HG03139 (cell line): ENCODE measurements around the gene FBXO21.
"Not testable (repeated sequence)": the region's sequence is repeated elsewhere in the genome, so short reads cannot be mapped to it uniquely, and the experiment has no call there.

Experiments
- ATAC-seq: cut with Tn5 transposase; IDR thresholded peaks from one replicate; pipeline ENCODE4 v1.9.1; 2021; ENCODE audit not compliant: unreplicated experiment

FBXO21 gene, protein sequence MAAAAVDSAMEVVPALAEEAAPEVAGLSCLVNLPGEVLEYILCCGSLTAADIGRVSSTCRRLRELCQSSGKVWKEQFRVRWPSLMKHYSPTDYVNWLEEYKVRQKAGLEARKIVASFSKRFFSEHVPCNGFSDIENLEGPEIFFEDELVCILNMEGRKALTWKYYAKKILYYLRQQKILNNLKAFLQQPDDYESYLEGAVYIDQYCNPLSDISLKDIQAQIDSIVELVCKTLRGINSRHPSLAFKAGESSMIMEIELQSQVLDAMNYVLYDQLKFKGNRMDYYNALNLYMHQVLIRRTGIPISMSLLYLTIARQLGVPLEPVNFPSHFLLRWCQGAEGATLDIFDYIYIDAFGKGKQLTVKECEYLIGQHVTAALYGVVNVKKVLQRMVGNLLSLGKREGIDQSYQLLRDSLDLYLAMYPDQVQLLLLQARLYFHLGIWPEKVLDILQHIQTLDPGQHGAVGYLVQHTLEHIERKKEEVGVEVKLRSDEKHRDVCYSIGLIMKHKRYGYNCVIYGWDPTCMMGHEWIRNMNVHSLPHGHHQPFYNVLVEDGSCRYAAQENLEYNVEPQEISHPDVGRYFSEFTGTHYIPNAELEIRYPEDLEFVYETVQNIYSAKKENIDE

DNA sequence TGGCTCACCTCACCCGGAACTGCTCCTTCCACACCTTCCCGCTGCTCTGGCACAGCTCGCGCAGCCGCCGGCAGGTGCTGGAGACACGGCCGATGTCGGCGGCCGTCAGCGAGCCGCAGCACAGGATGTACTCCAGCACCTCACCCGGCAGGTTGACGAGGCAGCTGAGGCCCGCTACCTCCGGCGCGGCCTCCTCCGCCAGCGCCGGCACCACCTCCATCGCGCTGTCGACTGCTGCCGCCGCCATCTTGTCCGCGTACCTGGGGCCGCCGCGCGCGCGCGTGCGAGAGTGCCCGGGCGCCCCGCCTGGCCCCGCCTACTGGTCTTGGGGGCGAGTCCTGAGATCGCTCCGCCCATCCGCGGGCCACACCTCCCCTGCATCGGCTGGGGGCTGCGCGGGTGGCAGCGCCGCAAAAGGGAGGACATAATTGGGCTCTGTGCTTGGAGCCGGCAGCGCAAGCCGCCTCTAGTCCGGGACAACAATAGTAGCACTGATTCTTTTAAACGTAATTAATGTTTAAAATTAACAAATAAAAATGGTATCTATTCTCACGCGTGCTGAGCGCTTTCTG is at the start of gene FBXO21:
FBXO21 (minus strand) TSS at position 261 of the 572 bp plus-strand sequence; CDS start at position 247, 14 bp downstream.
- ATAC-seq: peak; percentile 90

DNA sequence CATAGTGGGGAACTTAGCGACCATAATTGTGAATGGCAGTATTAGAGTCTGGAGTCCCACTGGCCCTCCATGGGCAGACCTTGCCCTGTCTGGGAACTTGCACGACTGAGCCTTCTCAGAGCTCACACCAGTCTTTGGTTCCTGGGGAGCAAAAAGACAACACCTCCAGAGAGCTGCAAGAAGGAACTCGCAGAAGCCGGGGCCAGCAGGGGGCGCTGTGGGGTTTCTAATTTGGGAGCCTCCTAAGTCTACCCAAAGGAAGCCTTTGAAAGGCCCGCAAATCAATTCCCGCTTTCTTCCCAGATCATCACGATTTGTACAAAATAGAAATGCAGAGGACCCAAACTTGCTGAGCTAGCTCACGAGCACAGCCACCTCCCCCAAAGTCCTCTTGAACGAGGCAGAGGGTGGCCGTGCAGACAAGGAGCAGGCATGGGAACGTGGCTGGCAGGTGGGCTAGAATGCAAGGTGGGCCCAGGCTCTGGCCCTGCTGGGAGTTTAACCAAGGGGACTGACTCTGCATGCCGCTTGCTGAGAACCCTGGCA is 46.3 kb upstream of the FBXO21 start:
- ATAC-seq: no peak

DNA sequence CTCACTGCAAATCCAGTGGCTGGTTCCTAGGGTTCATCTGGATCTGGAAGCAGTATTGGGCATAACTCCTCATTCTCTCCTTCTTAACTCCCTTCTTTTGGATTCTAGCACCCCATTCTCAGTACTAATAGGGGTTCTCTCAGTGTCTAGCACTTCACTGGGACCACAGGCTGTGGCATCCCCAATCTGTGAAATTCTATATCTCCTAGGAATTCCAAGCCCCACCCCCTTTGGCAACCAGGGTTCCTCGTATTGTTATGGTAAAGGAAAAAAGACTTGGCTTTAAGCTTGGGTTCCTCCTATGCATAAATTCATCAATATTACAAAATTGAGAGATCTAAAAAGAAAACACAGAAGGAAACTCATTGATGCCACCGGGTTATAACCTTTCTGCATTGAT is 45.0 kb upstream of the FBXO21 start:
- no peak for ATAC-seq

DNA sequence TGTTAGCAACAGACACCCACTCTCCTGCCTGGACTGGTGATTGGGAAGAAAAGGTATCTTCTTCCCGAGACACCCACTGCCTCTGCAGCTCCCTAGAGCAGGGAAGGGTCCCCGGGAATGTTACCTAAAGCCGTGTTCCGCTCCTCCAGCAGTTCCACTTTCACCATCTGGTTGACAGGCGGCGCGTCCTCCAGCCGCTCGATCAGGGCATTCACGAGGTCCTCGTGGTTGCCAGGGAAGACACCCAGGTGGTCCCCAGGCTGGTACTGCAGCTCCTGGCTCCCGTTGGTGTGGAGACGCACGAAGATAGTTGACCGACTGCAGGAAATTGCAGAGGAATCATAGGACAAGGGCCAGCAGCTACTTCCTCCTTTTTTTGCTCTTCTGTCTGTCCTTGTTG is 44.2 kb upstream of the FBXO21 start:
- no peak for ATAC-seq

DNA sequence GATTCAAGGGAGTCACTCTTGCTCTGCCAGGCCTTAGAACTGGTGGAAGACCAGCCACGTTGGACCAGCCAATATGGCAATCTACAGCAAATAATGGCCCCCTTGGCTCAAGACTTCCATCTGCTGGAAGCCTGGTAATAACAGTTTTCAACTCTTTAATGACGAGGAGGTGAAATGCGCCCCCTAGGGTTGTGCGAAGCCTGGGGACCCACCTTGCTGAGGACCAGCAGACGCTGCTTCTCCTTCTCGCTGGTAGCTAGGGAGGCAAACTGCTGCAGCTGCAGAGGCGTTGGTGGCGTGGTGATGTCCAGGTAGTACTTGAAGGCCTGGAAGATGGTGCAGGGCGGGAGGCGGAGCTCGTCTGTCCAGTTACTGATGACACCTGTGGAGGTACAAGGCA is 41.5 kb upstream of the FBXO21 start:
- ATAC-seq: no peak

DNA sequence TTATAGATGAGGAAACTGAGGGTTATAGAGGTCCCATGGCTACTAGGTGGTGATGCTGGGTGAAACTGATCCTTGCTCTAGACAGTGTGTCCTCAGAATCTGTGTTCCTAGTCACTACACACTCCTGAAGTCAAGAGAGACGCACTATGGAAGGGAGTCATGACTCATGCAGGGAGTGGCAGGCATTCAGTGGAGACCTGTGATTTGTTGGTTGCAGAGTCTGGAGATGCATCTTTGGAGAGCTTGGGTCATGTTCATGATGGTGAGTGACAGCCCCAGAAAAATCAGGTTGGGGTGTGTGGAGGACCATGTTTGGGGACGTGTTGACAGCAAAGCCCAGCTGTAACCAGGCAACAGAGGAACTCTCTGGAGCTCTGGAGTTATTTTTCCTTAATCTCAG is 38.0 kb upstream of the FBXO21 start:
- no peak for ATAC-seq

DNA sequence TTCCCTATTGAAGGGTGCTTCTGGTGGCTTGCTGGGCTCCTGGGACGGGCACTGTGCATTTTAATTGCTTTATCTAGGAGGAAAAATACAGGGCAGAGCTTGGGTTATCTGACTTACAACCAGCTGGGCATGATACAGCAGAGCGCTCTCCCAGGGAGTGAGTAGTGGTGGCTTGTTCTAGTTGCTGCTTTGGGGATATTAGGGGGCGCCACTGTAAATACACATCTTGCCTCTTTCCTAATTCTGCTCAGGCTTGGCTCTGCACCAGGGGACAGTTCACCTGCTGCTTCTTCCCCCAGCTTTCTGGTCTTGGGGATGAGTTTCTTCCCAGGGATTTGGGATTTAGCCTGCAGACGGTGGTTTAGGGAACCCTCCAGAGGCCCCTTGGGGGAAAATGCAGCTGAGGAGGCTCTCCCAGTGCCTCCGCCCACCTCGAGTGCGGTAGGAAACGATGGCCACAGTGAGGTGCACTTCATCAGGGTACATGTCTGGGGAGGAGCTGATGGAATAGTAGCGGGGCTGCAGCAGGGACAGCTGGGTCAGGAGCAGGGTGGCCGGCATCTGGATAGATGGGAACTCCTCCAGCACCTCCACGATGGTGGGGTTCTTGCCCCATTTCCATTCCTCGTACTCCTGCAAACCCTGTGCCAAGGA is 36.9 kb upstream of the FBXO21 start:
- no peak for ATAC-seq

DNA sequence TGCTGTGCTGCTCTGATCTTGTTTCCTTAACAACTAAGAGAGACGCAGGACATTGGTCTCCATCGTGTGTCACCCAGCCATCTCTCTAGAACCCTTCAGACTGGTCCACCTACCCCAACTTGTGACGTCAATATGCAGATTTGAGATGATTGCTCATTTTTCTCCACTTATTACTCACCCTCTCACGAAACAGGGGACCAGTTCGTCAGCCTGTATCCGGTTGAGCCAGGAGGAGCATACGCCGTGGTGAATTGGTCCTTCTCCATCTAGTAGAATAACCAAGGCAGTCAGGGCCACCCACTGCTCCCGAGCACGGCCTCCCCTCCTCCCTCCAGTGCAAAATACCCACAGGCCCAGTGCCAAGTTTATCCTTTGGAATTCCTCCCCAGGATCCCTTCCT is 36.2 kb upstream of the FBXO21 start:
- ATAC-seq: no peak

DNA sequence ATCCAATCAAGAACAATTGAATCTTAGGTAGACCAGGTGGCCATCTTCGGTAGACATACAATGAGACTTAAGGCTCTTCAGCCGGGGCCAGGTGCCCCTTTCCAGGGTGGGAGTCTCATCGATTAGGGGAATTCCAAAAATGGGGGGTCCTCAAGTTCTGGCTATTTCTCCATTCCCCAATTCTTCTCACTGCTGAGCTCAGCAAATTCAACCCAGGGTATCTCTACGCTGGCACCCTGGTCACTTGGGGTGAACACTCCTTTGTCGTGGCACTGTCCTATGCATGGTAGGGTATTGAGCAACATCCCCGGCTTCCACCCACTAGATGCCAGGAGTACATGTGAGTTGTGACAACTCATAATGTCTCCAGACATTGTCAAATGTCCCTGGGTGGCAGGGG is 34.9 kb upstream of the FBXO21 start:
- no peak for ATAC-seq

DNA sequence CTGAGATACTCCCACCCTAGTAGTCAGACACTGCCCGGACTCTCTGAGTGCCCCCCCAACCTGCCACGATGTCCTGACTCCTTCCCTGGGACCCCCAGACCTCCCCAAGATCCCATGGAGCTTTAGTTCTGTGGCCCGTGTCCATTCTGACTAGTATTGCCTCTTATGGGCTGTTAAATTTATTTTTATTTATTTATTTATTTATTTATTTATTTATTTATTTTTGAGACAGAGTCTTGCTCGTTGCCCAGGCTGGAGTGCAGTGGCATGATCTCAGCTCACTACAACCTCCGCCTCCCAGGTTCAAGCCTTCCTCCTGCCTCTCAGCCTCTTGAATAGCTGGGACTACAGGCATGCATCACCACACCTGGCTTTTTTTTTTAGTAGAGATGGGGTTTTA is 30.7 kb upstream of the FBXO21 start:
- ATAC-seq: not testable (repeated sequence)

DNA sequence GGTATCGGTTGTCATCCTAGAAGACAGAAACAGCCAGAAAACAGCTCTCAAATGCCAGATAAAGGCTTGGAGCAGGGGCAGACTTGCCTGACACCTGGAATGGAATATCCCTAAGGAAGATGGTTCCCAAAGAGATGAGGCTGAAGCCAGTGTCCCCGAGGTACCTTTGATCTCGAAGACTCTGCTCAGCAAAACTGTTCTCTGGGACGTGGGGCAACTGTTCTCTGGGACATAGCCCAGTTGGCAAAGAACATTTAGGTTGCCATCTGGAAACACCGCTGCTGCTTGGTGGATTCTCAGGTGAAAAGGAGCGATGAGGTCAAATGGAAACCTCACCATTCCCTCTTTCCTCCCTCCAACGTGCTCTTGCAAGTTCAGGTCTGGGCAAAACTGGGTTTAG is 27.9 kb upstream of the FBXO21 start:
- ATAC-seq: no peak

DNA sequence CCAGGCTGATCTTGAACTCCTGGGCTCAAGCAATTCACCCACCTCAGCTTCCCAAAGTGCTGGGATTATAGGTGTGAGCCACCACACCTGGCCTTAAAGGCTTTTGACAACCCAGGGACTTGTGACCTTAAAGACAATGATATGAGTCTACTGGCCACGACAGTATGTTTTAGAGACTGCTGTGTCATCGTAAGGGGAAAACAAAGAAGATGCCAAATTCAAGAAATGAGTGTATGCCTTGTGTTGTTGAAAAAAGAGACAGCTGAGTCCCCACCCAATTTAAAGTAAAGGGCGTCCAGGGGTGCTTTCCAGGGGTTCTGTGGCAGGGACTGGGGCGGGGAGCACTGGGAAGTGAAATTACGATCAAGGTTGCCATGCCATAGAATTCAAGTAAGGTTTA is 26.4 kb upstream of the FBXO21 start:
- ATAC-seq: no peak

DNA sequence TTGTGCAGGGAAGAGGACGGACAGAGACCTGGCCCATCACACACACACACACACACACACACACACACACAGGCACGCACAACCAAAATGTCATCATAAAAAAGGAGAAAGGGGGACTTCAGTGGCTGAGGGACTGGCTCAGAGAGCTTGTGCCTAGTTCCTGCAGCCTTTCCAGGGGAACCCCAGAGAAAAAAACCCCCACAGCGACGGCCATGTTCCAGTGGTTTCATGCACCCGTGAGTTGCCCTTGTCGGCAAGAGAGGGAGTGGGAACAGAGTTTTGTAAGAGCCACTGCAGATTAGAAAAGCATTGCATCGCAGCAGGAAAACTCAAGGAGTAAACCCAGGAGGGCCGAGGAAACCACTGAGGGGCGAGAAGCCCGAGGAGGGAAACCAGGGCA is 24.5 kb upstream of the FBXO21 start:
- ATAC-seq: no peak

DNA sequence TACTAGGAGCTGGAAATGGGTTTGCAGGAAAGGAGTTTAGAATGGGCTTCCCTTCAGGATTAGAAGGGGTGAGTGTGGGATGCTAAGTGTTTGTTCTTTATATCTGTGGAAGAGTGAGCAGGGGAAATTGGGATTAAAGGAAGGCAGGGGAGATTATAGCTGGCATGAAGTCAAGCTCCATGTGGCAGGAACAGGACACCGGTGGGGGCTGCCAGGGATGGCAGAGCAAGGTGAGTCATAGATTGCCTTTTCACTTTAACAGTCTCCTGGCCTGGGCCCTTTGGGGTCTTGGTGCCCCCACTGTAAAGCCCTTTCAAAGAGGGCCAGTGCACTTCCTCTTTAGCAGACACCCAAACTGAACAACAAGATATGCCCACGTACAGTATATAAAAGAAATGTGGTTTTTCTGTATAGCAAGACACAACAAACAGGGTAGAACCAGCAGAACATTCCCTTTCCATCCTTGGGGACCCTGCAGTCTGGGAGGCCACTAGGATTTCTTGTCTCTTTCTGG is 23.1 kb upstream of the FBXO21 start:
- ATAC-seq: no peak

DNA sequence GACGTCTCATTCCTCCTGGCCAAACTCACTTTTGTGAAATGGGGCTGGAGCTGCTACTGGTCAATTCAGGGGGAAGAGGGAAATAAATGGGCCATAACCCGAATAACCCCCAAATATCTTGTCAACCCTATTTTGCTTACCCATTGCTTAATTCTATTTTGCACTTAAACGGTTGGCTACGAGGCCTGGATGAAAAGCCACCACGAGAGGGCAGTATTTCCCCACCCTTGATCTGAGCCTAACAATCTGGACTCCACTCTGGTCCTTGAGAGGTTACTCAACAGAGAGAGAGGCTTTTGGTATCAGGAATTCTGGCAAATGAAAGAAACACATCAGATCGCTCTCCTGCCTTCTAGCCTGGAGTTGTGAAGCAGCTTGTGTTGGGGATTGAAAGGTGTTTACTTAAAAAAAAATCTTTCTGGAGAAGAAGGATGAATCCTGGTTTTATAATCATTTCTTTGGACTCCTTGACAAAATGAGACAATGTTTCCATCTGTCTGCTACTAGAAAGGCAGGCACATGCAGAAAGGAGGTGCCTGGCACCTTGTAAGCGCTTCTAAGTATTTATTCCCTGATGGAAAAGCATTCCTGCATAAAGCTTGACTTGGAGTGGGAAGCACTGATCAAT is 22.4 kb upstream of the FBXO21 start:
- ATAC-seq: no peak

DNA sequence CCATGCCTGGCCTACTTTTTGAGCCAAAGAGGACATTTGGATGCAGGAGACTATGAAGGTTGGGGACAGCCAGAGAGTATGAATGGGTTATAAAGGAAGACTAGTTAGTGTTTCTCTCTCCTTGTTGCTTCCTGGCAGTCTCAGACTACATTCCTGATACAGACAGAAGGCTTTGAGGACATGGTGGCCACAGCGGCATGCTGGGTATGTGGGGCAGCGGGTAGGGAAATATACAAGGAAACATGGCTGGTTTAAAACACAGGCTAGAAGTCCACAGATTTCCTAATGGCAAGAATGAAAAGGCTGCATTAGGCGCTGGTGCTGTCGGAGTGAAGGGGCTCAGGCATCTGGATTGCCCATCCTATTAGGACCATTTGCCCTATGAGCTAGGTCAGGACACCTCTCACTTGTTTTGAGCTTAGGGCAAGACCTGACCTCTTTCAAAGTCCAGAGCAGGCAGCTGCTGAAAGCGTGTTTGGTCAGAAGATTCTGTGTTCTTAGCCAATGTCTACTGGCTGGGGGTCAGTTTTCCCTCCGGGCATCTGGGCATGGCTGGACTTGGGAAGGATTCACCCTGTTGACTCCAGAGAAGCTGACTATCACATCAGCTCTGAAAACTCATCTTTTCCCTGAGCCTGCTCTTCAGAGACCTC is 20.1 kb upstream of the FBXO21 start:
- ATAC-seq: no peak

DNA sequence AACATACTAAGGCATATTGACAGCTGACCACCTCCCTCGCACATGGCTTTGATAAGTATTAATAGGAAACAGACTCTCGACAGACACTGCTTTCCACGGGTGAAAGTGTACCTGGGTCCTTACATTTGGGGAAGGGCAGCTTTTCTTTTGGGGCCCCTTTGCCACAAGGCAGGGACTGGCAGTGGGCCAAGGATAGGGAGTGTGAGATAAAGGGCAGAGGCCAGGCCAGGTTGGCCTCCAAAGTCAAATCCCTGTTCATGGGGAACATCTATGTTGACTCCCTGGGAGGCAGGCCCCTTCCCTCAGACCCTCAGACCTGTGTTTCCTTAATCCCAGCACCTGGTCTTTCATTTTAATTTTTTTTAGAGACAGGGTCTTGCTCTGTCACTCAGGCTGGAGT is 19.4 kb upstream of the FBXO21 start:
- ATAC-seq: no peak

DNA sequence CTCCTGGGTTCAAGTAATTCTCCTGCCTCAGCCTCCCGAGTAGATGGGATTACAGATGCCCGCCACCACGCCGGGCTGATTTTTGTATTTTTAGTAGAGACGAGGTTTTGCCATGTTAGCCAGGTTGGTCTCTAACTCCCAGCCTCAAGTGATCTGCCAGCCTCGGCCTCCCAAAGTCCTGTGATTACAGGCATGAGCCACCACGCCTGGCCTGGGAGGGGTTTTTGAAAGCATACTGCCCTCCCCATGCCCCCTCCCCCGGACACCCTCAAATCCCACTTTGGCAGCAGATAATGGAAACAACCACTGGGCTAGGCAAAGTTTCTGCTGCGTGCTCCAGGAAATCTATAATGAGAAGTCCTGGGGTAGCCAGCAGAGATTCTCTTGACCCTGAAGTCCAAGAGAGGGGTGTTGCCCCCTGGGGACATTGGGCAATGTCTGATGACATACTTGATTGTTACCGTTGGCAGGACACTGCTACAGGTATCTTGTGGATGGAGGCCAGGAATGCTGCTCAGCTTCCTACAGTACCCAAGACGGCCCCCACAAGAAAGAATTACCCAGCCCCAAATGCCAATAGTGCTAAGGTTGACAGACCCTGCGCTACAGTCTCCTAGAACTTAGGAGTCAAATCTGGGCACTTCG is 18.7 kb upstream of the FBXO21 start:
- ATAC-seq: no peak

DNA sequence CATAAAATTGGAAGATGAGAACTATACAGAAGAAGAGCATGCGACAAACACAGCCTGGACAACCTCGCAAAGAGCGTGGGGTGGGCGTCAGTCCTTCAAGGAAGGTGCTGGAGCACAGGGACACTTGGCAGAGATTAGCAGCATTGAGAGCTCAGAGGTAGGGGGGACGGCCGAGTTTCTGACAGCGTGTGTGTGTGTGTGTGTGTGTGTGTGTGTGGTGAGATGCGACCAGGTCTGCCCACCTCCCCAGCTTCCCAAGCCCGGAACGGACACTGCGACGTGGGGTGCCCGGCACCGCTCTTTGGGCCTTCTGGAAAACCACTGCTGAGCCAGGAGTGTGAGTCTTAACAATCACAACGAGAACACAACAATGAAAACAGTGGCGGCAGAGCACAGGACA is 17.9 kb upstream of the FBXO21 start:
- ATAC-seq: no peak

DNA sequence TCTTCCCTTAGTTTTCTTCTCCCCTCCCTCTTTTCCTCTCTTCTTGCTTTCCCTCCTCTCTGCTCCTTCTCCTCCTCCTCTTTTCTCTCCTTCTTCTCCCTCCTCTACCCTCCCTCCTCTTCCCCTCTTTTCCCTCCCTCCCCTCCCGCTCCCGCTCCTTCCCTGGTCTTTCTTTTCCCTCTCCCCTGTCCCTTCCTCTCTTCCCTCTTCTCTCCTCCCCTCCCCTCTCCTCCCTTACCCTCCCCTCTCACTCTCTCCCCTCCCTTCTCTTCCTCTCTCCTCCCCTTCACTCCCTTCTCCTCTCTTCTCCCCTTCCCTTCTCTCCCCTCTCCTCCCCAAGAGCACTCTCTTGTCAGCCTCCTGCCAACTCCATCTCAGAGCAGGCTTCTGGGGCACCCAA is 17.4 kb upstream of the FBXO21 start:
- no peak for ATAC-seq
